ELR (cell line): ENCODE results near the gene XYLT1.
A peak's percentile ranks its signal among the peaks of the same experiment; 100 is the strongest.

Experiments
- DNase-seq: peaks from one replicate; pipeline ENCODE4 v3.0.0-alpha.2; 2015; ENCODE audit warnings: low read depth

XYLT1 gene

DNA sequence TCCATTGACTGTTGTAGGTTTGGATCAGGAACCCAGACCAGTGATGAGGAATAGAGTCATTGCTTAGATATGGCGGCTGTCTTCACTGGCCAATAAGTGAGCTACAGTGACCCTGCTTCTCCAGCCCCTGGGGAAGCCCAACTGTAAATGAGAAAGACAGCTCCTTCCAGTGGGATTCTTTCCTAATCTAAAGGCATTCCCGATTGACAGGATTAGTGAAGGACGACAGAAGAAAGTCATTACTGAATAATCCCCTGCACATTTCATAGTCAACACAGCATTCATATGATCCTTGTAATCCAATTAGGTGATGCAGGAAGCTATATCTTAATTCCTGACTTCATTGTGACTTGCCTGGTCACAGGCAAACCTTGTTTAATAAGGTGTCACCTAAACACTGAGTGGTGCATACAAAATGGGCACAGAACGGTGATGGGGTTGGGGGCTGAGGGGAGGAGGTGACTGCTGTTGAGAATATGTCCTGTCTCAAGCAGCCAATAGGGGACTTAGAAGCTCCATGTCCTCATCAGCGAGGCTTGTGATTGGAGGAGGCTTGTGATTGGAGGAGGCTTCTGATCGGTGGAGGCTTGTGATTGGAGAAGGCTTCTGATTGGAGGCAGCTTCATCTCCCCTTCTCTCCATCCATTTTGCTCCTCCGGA lies 242.6 kb downstream of the XYLT1 start:
- no peak for DNase-seq

DNA sequence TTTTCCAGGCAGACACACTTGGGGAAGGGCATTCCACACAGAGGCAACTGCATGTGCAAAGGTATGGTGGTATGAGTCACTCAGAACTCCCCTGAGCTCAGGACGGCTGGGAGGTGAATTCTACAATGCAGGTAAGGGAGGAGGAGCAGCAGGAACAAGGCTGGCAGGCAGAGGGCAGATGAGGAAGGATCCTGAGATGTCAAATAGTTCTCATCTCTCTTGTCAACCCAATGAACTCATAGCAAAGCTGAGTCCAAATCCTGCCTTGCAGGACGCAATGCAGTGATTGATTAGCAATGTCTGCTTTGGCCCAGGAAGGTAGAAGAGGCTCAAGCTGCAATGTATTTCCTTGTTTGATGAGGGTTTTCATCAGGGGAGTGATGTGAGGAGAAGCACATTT lies 243.5 kb downstream of the XYLT1 start:
- DNase-seq, result no peak

DNA sequence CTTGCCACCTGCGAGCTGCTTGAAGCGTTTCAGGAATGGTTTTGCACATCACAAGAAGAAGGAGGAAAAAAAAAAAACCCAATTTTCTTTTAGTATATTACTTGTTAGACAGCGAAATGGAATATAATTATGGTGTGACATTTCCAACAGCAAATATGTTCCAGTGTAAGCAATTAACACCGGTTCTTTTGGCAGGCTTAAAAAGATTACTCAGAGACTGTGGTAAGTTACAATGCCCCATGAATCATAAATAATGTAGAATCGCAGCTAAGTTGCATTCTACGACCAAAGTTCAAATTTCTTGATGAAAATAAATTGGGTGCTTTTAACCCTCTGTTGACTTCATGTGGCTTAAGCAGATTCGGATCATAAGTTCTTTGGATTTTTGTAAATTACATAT lies 245.2 kb downstream of the XYLT1 start:
- no peak for DNase-seq

DNA sequence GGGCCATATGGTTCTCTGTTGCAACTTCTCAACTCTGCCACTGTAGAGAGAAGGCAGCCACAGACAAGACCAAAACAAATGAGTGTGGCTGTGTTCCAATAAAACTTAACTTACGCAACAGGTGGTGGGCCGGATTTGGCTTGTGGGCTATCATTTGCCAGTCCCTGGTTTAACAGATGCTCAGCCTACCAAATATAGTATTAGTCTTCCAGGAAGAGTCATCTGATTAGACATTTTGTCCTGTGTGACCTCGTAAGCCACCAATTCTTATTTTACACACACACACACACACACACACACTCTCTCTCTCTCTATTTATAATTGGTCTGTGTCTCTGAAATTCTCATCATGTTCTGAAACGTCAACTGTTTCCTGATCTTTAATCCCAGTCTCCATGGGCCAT lies 245.9 kb downstream of the XYLT1 start:
- no peak for DNase-seq

DNA sequence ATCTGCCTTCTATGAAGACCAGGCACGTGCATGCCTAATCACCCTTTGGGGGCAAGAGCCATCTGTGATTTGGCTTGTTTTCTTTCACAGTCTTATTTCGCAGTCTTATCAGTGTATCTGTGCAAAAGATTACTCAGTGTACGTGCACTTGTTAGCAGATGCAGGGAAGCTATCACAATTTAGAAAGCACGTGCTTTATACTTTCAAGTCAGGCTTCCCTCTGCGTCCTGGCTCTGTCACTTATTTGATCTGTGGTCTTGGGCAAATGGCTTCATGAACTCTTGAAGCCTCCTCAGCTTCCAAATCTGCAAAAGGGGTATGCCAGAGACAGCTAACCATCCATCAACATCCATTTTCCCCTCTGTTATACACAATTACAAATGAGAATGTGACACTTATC lies 246.4 kb downstream of the XYLT1 start:
- DNase-seq, result no peak

DNA sequence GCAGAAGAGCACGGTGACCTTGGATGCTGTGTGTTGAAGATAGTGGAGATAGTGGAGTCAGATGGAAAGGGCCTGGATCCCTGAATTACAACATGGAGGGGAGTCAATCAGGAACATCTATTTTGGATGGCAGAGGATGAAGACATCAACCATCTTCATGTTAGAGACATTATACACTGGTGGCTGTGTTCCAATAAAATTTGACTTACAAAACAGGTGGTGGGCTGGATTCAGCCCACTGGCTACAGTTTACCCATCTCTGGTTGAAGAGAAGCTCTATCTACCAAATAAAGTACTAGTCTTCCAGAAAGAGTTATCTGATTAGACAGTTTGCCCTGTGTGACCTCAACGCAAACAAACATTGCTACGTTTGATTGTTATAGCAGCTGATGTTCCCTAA lies 247.2 kb downstream of the XYLT1 start:
- DNase-seq, result no peak

DNA sequence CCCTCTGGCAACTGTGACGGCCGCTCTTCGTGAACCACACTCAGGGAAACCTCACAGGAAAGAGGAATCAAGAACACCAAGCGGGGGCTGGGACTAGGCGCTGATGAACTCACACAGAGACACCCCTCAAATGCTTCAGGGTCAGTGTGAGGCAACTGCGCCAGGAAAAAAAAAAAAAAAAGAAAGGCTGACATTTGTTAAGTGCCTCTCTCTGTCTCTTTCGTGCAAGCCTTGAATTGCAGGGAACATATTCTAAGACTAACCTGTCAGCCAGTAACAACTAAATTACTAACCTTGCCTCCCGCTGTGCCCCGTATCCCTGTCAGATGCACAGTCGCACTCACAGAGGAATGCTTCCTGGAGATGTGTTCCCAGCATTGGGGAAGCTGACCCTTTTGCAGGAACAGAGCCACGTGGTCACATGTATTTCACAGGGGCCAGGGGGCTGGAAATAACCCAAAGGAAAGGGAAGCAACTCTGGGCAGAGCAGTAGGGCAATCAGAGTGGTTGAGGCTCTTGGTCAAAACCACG lies 247.8 kb downstream of the XYLT1 start:
- no peak for DNase-seq

DNA sequence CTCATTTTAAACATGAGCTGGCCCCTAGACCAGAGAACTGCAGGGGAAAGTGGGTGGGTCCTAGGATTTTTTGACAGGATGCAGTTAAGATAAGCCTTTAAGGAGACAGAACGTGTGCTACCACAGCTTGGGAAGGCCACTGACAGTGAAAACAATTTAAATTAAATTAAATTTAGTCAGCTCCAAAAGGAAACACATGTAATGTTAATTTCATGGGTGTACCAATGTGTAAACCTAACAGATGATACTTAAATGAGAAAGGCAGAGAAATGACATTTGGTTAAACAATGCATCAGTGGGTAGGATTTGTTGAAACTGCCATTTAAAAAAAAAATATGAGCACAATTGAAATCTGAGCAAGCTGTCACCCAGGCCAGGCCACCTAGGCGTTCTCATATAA lies 250.8 kb downstream of the XYLT1 start:
- no peak for DNase-seq

DNA sequence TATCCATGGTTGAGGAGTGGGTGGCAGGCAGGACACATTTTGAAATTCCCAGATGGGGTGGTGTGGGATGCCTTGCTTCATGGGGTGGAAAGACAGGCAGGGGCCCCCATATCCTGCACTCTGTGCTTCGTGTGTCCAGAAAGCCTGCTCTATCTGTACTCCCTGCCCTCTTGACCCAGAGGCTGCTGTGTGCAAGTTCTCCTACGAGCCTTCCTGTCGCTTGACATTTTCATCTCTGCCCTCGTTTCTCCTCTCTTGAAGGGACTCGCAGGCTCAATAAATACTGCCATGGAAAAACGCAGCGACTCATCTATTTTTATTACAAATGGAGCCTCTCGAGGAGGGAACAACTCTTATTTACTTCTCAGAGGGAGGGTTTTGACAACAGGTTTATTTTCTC lies 254.8 kb downstream of the XYLT1 start:
- no peak for DNase-seq

DNA sequence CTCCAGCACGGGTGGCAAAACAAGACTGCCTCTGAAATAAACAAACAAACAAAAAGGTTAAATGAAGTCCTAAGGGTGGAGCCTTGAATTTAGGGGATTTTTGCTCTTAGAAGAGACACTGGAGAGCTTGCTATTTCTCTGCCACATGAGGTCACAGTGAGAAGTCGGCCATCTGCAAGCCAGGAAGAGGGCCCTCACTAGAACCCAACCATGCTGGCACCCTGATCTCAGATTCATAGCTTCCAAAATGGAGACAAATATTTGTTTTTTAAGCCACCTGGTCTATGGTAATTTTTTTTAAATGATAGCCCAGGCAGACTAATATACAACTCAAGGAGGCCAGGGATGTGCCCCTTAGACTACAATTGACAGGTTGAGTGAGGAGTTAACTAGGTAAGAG lies 255.5 kb downstream of the XYLT1 start:
- no peak for DNase-seq

DNA sequence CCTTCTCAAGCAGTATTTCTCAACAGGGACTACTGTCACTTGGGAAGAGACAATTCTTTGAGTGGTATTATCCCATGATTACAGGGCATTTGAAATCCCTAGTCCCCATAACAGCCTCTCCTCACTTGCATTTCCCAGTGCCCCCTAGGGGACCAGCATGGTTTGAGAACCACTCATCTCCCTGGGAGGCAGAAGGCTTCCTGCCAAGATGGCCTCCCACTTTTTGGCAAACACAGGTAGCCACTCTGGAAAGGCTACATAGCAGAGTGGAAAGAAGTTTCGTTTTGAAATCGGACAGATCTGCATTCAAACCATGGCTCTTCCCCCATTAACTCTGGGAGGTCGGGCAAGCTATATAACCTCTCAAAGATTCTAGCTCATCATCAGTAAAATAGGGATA lies 256.8 kb downstream of the XYLT1 start:
- DNase-seq, result no peak

DNA sequence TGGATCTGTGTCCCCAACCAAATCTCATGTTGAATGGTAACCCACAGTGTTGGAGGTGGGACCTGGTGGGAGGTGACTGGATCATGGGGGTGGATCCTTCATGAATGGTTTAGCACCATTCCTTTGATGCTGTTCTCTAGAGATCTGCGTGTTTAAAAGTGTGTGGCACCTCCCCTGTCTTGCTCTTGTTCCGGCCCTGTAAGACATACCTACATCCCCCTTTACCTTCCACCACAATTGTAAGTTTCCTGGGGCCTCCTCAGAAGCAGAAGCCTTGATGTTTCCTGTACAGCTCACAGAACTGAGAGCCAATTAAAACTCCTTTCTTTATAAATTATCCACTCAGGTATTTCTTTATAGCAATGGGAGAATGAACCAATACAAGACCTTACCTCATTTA lies 257.7 kb downstream of the XYLT1 start:
- no peak for DNase-seq

DNA sequence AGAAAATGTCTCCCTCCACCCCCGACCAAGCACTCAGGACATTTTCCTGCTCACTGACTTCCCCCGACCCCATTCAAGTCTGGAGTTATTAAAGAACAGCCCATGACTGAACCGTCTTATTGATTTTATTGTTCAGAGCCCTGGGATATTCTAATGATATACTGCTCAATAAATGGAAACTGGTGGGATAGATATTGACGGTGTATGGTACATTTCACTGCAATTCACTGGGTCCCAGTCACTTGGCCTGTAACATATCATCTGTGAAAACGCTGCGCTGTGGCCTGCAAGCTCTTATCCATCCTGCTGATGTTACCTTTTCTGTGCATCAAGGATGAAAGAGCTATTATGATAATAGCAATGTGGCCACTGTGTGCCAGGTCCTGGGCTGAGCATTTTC lies 258.2 kb downstream of the XYLT1 start:
- DNase-seq, result no peak

DNA sequence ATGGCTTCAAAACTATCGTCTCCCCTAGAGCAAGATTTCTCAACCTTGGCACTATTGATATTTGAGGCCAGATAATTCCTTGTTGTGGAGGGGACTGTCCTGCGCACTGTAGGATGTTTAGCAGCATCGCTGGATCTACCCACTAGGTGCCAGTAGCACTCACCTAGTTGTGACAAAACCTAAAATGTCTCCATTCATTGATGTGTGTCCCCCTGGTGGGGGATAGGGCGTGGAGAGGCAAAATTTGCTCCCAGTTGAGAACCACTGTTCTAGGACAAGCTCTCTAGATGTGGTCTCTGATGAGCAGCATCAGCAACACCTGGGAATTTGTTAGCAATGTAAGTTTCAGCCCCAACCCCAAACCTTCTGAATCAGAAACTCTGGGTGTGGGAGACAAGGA lies 259.0 kb downstream of the XYLT1 start:
- peak; percentile 40 for DNase-seq

DNA sequence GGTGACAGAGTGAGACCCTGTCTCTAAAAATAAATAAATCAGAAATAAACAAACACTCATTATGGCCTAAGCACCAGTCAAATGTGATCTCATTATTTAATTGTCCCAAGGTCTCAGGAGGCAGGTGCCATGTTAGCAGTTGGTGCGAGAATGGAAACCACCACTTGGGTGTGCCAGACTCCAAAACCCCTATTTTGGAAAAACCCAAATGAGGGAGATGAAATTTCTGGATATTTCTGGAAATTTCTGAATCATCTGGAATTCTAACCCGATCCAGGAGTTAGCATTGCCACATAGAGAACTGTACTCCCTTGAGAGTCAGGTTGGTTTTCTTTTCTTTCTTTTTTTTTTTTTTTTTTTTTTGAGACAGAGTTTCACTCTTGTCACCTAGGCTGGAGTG lies 264.0 kb downstream of the XYLT1 start:
- DNase-seq, result no peak

DNA sequence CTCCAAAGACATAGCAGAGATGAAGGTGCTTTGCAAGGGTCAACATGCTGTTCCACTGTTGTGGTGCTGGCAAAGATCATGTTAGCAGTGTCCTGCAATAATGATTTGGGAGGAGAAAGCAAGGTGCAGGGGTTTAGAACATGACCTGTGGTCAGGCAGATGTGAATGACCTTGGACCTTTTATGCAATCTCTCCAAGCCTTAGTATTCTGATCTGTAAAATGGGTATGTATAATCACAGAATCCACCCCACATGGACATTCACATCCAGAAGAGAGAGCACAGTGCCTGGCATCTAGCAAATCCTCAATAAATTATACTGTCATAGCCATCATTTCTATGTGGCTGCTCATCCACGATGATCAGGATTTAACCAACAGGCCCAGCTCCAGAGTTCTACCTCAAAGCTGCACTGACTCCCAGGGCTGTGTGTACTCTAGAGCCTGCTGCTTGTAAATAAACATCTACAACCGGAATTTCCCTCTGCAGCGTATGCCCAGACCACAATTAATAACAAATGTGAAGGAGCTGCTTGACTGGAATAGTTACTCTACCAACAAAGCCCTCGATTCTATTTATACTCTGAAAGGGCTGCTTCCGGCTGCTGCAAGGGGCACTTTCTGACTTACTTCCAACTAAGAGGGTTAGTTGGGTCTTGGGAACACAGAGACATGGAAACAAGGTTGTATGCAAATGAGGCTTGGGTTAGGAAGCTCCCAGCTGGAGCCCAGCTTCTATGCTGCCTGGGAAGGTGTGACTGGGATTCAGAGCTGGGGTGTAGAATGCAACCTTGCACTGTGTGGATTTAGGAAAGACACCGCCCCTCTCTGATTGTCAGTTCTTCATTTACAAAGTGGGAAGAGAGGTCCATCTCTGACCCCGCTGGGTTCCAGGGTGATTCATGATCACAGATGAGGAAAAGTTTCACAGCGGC lies 265.2 kb downstream of the XYLT1 start:
- DNase-seq, result no peak

DNA sequence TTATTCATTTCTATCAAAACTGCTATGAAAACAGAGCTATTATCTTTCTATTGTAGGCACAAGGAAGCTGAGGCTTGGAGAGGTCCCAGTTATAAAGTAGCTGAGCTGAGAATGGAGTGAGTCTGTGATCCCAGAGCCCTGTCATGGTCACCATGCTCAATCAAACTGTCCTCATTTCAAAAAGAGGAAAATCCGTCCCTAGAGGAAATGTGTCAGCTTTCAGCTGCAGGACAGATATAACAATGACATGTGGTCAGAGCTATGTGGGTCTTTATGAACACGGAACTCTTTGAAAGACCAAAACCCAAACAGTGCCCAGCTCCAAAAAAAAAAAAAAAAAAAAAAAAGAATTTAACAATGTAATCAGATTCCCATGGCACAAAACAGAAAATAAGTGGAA lies 266.1 kb downstream of the XYLT1 start:
- DNase-seq, result no peak

DNA sequence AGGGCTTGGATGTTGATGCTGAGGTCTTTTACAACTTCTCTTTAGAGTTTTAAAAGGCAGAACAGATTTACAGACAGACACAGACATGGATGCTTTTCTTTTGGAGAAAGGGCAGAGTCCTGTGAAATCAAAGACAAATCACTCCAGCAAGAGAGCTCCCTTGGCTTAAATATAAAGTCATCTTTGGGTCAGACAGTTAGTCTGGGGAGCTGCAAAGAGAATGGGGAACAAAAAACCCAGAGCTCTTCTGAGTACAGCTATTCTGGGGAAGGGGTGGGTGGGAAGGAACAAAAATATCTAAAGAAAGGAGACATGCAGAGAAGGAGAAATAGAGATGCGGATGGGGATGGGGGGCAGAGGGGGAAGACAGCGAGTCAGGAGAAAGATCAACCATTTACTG lies 266.6 kb downstream of the XYLT1 start:
- DNase-seq, result no peak

DNA sequence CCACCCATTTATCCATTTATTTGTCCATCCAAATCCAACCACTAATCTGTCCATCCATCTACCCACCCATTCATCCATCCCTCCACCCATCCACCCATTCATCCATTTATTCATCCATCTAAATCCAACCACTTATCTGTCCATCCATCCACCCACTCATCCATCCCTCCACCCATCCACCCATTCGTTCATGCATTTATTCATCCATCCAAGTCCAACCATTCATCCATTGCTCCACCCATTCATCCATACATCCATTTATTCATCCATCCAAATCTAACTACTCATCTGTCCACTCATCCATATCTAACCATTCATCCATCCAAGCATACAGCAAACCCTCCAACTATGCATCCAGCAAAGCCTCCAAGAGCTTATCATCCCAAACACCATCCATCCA lies 267.3 kb downstream of the XYLT1 start:
- no peak for DNase-seq

DNA sequence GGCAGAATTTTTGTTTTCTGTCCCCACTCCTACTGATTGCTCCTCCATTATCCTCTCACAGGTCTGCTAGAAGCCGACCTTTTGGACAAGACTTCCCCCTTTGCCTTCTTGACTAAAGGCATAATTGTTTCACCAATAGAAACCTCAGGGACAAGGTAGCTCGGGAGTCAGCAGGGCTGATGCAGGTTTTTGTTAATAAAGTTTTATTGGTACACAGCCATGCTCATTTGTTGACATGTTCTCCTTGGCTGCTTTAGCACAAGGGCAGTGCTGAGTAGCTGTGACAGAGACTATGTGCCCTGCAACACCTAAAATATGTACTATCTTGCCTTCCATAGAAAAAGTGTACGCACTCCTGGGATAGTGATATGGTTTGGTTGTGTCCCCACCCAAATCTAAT lies 271.6 kb downstream of the XYLT1 start:
- no peak for DNase-seq

DNA sequence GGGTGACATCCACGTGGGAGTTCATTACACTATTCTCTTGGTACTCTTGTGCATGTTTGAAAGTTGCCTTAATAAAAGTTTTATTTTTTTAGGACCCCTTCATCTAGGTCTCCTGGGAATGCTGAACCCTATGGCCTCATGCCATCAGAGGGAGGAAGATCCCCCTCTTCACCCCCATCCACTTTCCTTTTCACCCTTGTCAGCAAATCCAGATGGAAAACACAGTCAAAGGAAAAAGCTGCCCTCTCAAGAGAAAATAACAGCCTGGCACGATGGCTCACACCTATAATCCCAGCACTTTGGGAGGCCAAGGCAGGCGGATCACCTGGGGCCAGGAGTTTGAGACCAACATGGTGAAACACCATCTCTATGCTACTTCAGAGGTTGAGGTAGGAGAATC lies 274.2 kb downstream of the XYLT1 start:
- DNase-seq, result no peak

DNA sequence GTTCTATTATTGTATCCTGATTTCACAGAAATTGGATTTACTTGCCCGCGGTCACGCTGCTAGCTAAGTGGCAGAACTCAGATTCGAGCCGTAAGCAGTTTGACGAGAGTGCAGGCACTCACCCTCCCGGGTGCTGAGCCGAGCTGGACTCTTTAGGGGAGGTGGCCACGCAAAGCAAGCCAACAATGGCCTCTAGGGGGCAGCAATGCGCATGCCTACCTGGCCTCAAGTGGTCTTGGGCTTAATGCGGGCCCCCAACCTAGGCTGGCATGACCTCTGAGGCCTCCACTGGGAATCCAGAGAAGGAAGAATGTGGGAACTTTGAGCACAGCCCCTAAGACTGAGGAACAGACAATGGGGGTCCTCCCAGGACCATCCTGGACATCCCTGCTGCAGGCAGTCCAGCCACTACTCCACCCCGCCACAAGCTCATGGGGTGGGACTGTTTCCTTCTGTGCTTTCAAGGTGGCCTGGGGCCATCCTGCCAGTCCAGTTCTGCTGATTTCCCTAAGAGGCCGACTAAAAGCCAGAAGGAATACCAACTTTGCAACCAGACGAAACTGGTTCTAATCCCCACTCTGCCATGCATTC lies 276.5 kb downstream of the XYLT1 start:
- DNase-seq, result peak; percentile 37

DNA sequence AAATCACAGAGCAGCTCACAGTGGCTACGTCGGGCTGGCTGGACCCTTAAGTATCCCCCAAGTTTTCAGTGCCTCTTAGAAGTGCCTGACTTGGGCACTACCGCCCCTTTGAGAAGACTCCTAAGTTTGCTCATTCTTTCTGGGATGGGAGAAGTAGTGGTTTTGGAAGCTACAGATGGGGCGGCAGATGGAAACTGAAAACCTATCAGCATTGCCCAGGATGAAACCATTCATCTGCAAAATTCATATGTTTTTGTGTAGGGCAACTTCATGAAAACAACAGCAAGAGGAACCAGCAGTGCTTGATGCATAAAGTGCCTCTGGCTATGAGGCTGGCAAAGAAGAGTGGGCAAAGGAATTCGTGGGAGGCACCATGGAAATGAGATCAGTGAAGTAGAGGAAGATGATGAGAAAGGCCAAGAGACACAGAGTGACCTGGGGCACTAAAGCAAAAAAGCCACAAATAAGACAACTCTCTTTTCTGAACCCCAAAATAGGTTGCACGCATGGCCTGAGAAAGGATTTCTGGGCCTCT lies 277.1 kb downstream of the XYLT1 start:
- DNase-seq, result no peak
